Measurements from ENCODE around the gene HINT3. TPM values are rescaled to one million over a fixed set of nuclear protein-coding genes. Genes with fewer than 3 reads are reported as not detected.
"Not testable (repeated sequence)": the region's sequence is repeated elsewhere in the genome, so short reads cannot be mapped to it uniquely, and the experiment has no call there.

HINT3 gene
- 10 to 100 TPM in 5 of 6 experiments, 1 to 10 TPM in 1; 8.5 to 16.6 (median 14.3) TPM for total RNA-seq
- long read RNA-seq, partial matches to known transcripts, result 0 of 2 reads
- long read RNA-seq, other reads (novel, unspliced or antisense), result 0 of 2 reads

GRCh38 chr6:125956506-125957390 is at the start of gene HINT3:
HINT3 (plus strand) TSS chr6:125956770; CDS start chr6:125956978, 208 bp downstream.
- Histone ChIP-seq H3K36me3 (no peaks in the 10 kb centered on the region), H3K27ac (peak within 1 kb of the TSS; percentile 96 to 99 (median 98)), H3K27me3 (no peaks in the 10 kb centered on the region), H3K4me1 (peaks cover 0 to 32% (median 9%) of the 10 kb centered on the region in 4 donors), H3K9me3 (no peaks in the 10 kb centered on the region), H3K4me3 (peak within 1 kb of the TSS; percentile 67 to 95 (median 92))
- peak; percentile 98 to 99 (median 98) for DNase-seq
- intact Hi-C loops (cut with DNase I), result loop anchor here in 1 of 2 donors (10.0 kb wide), 1 partner anchor 52 kb away; no protein-coding TSS in a partner anchor
- TF ChIP-seq, protein P1, sequence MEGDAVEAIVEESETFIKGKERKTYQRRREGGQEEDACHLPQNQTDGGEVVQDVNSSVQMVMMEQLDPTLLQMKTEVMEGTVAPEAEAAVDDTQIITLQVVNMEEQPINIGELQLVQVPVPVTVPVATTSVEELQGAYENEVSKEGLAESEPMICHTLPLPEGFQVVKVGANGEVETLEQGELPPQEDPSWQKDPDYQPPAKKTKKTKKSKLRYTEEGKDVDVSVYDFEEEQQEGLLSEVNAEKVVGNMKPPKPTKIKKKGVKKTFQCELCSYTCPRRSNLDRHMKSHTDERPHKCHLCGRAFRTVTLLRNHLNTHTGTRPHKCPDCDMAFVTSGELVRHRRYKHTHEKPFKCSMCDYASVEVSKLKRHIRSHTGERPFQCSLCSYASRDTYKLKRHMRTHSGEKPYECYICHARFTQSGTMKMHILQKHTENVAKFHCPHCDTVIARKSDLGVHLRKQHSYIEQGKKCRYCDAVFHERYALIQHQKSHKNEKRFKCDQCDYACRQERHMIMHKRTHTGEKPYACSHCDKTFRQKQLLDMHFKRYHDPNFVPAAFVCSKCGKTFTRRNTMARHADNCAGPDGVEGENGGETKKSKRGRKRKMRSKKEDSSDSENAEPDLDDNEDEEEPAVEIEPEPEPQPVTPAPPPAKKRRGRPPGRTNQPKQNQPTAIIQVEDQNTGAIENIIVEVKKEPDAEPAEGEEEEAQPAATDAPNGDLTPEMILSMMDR (IDR thresholded peaks at IDR 0.05), result peak; percentile 97 to 100 (median 98)
- peak; percentile 48 for TF ChIP-seq POLR2A (IDR thresholded peaks at IDR 0.05)
- ATAC-seq, result peak; percentile 84 to 92 (median 90)
- WGBS (ENCODE audit: insufficient coverage, low coverage, low lambda C conversion rate, missing lambda C conversion rate), result 0% methylated on average over 10 of the region's 82 CpGs

DNA sequence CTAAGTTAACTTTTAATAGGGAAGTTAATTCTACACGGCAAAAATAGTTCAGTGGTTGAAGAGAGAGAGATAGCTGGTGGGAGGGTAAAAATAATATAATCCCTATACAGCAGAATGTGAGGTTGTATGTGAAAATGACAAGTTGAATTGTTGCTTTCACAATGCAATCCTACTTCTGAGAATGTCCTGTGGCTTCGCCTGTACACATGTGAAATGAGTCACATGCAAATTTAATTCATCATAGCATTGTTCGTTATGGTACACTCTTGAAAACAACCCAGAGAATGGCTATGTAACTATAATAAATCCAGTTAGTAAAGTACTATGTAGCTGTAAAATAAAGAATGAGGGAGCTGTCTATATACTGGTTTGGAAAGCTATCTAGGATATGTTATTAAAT is 46.0 kb upstream of the HINT3 start:
- ATAC-seq, result no peak

DNA sequence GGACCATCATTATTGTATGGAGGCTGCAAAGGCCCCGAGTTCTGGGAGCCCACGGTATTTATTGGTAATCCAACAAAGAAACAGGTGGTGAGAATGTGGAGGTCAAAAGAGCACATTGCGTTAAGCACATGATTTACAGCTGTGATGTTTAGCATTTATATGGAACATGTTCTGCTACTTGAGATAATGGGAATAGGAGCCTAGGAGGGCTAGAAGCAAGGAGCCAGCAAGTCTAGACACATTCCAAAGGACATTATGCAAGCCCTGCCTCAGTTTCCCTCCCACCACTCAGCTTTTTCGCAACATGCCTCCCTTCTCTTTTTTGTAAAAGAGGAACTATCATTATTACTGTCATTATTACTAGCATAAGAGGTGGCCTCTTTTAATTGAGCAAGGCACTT is 45.5 kb upstream of the HINT3 start:
- H3K27me3 ChIP-seq; DNase-seq; H3K9me3 ChIP-seq; intact Hi-C loops (cut with DNase I); H3K27ac ChIP-seq; ATAC-seq; H3K4me3 ChIP-seq; H3K4me1 ChIP-seq: not testable (repeated sequence)
- 94% methylated on average over 4 of the region's 4 CpGs for WGBS (ENCODE audit: insufficient coverage, low coverage, low lambda C conversion rate, missing lambda C conversion rate)
- peaks cover 0 to 19% (median 0%) of the 10 kb centered on the region in 4 donors for H3K36me3 ChIP-seq

More for the DNA sequence above, 46.0 kb upstream of the HINT3 start:
- H3K36me3 ChIP-seq, result peaks cover 0 to 14% (median 0%) of the 10 kb centered on the region in 4 donors
- DNase-seq, result no peak
- no peak for TF ChIP-seq POLR2A (IDR thresholded peaks at IDR 0.05)
- TF ChIP-seq, protein P1 (IDR thresholded peaks at IDR 0.05), result no peak
- no peaks in the 10 kb centered on the region for H3K9me3 ChIP-seq
- intact Hi-C loops (cut with DNase I), result no loop called here
- WGBS (ENCODE audit: insufficient coverage, low coverage, low lambda C conversion rate, missing lambda C conversion rate), result 29% methylated on average over 3 of the region's 3 CpGs
- peaks cover 0 to 9% (median 0%) of the 10 kb centered on the region in 4 donors for H3K4me1 ChIP-seq
- no peak overlapping the region for H3K4me3 ChIP-seq
- H3K27me3 ChIP-seq, result no peaks in the 10 kb centered on the region
- no peak overlapping the region for H3K27ac ChIP-seq

- H3K4me1 ChIP-seq; DNase-seq; intact Hi-C loops (cut with DNase I); H3K27ac ChIP-seq; H3K9me3 ChIP-seq; H3K4me3 ChIP-seq; ATAC-seq; H3K27me3 ChIP-seq: not testable (repeated sequence)
- H3K36me3 ChIP-seq, result peaks cover 0 to 33% (median 0%) of the 10 kb centered on the region in 4 donors
- WGBS (ENCODE audit: insufficient coverage, low coverage, low lambda C conversion rate, missing lambda C conversion rate), result 94% methylated on average over 2 of the region's 2 CpGs
Observed at GRCh38 chr6:125912430-125912829, 44.1 kb upstream of the HINT3 start.

DNA sequence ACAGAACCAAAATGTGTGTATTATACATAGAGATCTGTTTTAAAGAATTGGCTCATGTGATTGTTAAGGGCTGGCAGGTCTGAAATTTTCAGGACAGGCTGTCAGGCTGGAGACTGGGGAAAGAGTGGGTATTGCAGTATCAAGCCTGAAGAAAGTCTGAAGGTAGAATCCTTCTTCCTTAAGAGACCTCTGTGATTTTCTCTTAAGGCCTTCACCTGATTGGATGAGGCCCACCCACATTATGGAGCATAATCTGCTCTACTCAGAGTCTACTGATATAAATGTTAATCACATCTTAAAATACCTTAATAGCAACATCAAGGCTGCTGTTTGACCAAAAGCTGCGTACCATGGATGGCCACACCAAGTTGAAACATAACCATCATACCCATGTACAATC is 43.4 kb upstream of the HINT3 start:
- no peak for ATAC-seq
- Histone ChIP-seq H3K4me1 (peaks cover 0 to 4% (median under 1%) of the 10 kb centered on the region in 4 donors), H3K27me3 (no peaks in the 10 kb centered on the region), H3K27ac (no peak overlapping the region), H3K4me3 (no peak overlapping the region), H3K36me3 (peaks cover 0 to 35% (median 0%) of the 10 kb centered on the region in 4 donors), H3K9me3 (no peaks in the 10 kb centered on the region)
- no peak for DNase-seq
- WGBS (ENCODE audit: insufficient coverage, low coverage, low lambda C conversion rate, missing lambda C conversion rate), result 100% methylated on average over 1 of the region's 1 CpG
- intact Hi-C loops (cut with DNase I), result no loop called here
- no peak for TF ChIP-seq POLR2A (IDR thresholded peaks at IDR 0.05)
- TF ChIP-seq, protein P1 (IDR thresholded peaks at IDR 0.05), result no peak
